ENCODE measurements around the gene CAPN5.

Gene CAPN5

DNA sequence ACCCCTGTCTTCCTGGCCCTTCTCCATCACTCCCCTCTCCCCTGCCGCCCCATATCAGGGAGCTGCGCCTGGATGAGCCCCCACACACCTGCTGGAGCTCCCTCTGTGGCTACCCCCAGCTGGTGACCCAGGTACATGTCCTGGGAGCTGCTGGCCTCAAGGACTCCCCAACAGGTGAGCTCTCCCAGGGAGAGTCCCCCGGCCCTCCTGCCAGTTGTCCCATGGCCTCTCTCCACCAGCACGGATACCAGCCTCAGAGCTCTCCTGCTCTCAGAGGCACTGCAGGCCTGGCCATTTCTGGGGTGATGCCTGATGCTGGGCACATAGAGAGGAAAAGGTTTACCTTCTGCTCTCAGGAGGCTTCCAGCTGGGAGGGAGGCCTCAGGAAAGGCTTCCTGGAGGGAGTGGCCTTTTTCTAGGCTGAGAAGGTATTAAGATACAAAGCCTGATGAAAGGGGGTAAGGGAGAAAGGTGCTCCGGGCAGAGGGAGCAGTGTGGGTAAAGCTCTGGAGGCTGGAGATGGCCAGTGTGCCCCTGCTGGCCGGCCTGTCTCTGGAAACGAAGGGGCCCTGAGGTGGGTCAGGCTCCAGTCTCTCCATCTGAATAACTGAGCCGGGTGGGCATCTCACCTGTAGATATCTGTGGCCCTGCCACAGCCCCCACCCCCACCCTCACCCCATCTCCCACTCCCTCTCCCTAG is 55.3 kb downstream of the CAPN5 start:
- DNase-seq = no peak

DNA sequence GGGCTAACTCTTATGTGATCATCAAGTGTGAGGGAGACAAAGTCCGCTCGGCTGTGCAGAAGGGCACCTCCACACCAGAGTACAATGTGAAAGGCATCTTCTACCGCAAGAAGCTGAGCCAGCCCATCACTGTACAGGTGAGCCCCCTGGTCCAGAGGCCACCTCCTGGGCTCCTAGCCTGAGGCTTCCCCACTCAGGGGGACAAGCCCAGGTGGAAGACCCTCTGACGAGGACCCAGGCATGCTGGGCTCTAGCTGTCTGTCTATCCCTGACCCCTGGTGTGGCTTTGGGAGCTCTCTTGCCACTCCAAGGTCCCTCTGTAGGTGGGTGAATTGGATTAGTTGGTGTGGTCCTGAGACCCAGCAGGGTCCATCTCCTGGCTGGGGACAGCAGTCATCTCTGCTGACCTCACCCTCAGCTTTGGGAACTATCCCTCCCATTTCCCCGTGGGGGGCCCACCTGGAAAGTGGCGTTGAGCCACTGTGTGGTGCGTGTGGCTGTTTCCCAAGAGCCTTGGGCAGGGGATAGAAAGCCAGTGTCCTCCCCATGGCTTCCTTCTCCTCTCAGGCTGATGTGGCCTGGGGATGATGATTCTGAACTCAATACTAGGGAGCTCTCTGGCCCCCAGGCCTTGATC is 55.9 kb downstream of the CAPN5 start:
- DNase-seq = no peak

DNA sequence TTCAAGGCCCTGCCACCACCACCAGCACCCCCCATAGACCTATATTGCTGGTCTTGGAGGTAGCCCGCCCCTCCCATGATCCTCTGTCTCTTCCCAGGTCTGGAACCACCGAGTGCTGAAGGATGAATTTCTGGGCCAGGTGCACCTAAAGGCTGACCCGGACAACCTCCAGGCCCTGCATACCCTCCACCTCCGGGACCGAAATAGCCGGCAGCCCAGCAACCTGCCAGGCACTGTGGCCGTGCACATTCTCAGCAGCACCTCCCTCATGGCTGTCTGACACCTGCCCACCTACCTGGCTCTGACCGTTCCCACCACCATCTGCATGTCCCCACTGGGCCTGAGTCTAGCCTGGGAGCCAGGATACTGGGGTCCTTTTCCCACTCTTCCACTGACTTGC is 56.8 kb downstream of the CAPN5 start:
- no peak for DNase-seq

DNA sequence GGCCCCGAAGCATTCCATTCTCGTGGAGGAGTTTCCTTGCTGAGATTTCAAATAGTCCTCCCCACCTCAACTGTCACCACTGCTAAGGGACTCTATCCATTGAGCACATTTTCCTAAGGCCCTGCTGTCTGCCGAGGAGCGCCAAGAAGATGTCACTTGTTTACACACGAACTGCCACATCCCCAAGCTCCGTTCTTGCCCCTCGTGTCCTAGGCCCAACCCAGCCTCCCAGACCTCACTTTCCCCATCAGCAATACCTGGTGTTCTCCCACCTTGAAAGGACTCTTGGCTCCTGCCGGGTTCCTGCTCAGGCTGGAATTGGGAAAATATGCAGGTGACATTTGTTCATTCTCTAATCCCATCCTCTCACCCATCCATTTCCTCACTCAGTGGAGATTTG is 57.3 kb downstream of the CAPN5 start:
- DNase-seq = no peak

DNA sequence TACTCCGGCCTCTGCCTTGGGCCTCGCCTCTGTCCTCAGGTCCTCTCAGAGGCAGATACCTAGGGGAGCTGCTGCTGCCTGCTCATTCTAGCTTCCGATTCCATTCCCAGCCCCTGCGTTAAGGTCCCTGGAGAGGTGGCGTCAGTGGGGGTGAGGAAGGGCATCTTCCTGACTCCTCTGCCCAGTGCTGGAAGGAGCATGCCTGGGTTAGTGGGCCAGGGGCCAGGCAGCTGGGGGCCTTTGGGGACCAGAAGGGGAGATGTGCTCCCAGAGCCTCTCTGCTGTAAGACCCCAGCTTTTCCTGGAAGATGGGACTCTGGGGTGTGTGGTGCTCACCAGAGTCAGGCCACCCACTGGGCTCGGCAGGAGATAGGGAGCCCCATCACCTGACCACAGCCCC is 57.7 kb downstream of the CAPN5 start:
- no peak for DNase-seq

DNA sequence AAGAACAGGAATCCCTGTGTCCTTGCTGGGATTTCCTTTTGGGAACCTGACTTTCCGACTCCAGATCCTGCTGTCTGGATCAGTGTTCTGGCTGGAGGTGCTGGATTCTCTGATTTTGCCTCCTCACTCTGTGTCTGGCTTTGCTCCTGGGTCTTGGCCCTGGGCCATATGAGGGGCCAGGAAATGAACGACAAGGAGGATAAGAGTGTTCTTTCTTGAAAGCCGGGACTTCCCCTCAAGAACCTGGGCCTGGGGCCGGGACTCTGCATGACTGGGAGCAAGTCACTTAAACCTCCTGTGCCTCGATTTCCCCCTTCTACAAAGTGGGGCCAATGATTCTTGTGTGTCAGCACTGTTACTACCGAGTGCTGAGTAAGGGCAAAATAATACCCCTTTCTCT is 58.4 kb downstream of the CAPN5 start:
- no peak for DNase-seq

DNA sequence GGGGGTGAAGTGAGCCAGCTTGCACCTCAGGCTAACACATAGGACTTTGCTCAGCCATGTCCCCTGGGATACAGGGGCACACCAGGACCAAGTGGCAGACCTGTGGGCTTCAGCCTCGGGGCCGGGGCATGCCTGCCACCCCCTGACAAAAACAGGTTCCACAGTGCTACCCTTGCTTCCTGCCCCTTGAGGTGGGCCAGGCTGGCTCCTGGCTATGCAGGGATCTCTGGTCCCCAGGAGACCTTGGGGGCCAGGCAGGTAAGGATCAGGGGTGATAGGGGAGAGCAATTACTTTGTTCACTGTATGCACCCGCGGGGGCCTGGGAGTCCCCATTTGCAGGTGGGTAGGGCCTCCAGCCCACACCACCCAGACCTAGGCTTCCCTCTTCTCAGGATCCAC is 58.9 kb downstream of the CAPN5 start:
- DNase-seq = no peak

DNA sequence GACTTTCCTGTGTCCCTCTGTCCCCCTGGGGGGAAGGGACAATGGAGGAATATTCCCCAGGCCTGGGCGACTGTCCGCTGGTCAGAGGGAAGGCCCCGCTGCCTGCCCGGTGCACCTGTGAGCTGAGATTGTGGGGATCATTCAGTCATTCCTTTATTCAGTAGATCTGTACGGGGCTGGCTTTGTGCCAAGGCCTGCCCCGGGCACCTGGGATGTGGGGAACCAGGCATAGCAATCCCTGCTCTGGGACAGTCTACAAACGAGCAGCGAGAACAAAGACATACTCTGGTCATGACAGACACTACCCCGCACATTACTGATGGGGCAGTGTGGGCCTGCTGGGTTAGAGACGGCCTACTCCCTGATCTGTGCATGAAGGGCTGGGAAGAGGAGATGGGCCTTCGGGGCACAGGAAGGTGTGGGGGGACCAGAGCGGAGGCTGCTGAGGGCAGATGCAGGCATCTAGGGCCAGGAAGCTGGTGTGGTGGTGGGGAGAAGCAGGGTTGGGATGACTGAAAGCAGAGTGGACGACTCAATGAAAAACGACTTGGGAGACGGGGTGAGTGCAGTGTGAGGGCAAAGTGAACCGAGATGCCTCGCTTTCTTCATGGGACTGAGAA is 59.5 kb downstream of the CAPN5 start:
- DNase-seq = no peak

DNA sequence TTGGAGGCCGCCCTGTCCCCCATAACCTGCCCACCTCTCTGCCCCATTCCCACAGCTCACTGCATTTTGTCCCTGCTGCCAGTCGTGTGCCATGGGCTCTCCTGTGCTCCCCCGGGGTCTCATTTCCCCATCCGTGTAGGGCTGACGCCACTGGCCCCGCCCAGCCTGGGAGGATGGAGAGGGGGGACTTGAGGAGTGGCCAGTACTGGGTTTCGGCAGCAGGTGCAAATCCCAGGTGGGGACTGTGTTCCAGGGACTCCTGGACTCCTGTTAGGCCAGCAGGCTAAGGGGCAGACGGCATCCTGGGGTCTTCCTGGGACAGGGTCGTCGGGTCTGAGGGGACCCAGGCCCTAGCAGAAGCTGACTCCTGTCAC is 60.1 kb downstream of the CAPN5 start:
- no peak for DNase-seq

DNA sequence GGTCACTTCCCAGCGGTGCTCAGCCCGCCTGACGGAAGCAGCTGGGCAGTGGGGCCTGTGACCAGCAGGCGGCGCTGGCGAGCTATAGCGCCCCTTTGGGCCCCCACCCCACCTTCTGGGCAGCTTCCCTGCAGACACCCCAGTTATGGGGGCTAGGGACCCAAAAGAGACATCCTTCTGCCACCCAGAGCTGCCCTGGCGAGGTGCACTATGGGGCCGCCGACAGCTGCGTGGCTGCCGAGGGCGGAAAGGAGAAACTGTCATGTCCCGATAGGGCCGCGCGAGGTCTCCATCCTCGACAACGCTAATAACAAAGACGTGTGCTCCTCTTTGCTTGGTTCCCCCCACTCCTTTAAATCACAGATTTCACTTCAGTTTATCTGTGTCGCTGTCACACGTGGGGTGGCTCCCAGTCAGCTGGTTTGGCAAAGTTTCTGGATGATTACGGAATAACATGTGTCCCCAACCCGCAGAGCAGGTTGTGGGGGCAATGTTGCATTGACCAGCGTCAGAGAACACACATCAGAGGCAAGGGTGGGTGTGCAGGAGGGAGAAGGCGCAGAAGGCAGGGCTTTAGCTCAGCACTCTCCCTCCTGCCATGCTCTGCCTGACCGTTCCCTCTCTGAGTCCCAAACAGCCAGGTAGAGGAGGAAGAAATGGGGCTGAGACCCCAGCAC is 60.6 kb downstream of the CAPN5 start:
- DNase-seq = peak; percentile 3

DNA sequence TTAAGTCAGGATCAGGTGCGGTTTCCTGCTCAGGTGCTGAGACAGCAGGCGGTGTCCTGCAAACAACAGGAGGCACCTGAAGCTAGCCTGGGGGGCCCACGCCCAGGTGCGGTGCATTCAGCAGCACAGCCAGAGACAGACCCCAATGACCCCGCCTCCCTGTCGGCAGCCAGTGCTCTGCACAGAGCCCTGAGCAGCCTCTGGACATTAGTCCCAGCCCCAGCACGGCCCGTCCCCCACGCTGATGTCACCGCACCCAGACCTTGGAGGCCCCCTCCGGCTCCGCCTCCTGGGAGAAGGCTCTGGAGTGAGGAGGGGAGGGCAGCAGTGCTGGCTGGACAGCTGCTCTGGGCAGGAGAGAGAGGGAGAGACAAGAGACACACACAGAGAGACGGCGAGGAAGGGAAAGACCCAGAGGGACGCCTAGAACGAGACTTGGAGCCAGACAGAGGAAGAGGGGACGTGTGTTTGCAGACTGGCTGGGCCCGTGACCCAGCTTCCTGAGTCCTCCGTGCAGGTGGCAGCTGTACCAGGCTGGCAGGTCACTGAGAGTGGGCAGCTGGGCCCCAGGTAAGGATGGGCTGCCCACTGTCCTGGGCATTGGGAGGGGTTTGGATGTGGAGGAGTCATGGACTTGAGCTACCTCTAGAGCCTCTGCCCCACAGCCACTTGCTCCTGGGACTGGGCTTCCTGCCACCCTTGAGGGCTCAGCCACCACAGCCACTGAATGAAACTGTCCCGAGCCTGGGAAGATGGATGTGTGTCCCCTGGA is 61.3 kb downstream of the CAPN5 start, which contains the start of gene MYO7A:
TSS of gene MYO7A (plus strand) at position 327 of the 772 bp plus-strand sequence. CDS start 2,389 bp downstream, outside the sequence.
- DNase-seq = no peak

DNA sequence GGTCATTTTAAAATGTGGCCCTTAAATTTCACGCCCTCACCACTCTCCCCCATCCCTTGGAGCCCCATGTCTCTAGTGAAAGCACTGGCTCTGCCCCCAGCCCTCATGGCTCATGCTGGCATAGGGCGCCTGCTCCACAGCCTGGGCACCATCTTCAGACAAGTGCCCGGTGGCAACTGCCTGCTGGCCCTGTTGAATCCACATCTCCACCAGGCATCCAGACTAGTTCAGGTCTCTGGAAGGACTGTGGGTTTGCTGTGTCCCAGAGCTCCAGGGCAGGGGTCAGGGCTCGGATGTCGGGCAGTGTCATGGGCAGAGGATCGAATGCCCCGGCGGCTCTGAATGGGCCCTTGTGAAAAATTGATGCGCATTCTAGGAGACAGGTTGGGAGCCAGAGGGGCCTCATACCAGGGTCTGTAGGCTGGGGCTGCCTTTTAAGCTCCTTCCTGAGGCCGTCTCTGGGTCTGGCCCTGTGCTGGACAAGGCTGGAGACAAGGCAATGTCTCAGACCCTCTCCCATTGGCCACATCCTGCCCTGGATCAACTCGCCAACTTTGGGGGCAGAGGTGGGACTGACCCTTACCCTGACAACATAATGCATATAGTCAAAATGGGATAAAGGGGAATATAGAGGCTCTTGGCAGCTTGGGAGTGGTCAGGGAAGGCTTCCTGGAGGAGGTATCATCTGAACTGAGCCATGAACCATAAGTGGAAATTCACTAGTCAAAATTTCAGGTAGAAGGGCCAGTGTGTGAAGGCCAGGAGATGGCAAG is 62.5 kb downstream of the CAPN5 start:
- no peak for DNase-seq

DNA sequence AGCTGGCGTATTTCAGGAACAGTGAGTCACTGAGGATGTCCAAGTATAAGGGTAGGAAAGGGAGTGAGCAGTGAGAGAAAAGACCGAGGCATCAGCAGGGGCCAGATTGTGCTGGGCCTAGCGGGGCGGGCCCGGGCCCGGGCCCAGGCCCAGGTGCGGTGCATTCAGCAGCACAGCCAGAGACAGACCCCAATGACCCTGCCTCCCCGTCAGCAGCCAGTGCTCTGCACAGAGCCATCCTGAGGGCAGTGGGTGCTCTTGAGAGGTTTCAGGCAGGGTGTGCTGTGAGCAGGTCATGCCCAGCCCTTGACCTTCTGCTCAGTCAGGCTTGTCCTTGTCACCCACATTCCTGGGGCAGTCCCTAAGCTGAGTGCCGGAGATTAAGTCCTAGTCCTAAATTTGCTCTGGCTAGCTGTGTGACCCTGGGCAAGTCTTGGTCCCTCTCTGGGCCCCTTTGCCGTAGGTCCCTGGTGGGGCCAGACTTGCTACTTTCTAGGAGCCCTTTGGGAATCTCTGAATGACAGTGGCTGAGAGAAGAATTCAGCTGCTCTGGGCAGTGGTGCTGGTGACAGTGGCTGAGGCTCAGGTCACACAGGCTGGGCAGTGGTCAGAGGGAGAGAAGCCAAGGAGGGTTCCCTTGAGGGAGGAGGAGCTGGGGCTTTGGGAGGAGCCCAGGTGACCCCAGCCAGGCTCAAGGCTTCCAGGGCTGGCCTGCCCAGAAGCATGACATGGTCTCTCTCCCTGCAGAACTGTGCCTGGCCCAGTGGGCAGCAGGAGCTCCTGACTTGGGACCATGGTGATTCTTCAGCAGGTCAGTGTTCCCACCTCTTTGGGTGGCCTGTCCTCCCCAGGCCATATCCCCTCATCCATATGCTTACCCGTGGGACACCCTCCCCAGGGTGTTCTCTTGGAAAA is 63.3 kb downstream of the CAPN5 start:
- no peak for DNase-seq

DNA sequence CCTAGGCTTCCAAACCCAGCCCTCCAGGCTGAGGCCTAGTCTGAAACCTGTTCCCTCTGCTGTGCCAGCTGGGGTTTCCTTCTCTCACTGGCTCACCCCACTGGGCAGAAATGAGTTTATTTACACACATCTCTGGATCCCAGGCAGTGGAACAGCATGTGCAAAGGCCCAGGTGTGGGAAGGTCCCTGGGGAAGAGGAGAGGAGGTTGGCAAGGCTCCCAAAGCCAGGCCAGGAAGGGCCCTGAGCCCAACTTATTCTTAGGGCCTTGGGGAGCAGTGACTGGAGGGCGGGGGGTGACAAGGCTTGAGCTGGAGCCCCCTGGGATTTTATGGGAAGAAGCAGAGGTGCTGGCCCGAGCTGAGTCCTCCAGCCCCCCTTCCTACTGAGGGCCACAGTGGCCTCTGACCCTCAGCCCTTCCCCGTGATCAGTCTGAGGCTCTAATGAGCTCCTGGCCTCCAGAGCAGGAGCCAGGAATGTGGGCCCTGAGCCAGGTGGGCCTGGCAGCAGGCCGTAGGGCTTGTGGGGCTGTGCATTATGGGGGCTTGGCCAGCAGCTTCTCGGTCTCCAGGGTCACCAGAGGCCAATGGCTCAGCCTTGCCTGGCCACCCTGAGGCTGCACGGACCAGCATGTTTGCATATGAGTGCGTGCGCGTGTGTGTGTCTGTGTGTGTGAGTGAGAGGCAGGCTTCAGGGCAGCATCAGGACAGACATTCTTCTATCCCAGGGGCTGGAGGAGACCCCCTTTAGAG is 64.2 kb downstream of the CAPN5 start:
- DNase-seq = no peak

DNA sequence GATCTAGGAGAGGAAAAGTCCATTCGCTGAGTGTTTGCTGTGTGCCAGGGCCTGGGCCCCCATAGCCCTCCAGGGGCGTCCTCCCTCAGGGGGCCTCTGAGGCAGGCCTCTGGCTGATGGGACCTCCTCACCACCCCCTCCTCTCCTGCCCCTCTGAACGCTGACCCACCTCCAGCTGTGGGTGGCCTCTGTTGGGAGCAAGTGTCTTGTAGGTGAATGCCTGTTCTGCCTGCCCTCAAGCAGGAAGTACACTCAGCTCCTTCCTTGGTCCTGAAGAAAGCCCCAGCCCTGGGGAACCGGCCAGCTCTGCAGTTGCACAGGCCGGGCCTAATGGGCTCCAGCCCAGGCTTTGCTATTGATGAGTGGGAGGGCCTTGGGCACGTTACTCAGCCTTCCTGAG is 64.8 kb downstream of the CAPN5 start:
- DNase-seq = no peak

DNA sequence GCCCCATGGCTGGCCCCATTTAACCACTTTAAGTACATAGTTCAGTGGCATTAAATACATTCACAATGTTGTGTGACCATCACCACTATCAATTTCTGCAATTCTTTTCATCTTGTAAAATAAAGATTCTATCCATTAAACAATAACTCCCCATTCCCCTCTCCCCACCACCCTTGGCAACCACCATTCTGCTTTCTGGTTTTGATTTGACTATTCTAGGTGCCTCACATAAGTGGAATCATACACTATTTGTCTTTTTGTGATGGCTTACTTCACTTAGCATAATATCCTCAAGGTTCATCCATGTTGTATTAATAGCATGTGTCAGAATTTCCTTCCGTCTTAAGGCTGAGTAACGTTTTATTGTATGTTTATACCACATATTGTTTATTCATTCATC is 68.3 kb downstream of the CAPN5 start:
- no peak for DNase-seq

DNA sequence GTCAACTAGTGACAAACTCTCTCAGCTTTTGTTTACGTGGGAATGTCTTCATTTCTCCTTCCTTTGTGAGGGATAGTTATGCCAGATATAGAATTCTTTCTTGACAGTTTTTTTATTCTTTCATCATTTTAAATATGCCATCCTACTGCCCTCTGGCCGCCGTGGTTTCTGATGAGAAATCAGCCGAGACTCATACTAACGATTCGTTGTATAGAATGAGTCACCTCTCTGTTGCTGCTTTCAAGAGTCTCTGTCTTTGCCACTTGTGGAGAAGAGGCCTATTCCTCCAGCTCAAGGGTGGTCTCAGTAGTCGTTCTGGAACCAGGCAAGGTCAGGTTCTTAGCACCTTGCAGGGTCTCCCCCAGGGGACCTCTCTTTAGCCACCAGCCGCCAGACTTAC is 69.3 kb downstream of the CAPN5 start:
- no peak for DNase-seq

DNA sequence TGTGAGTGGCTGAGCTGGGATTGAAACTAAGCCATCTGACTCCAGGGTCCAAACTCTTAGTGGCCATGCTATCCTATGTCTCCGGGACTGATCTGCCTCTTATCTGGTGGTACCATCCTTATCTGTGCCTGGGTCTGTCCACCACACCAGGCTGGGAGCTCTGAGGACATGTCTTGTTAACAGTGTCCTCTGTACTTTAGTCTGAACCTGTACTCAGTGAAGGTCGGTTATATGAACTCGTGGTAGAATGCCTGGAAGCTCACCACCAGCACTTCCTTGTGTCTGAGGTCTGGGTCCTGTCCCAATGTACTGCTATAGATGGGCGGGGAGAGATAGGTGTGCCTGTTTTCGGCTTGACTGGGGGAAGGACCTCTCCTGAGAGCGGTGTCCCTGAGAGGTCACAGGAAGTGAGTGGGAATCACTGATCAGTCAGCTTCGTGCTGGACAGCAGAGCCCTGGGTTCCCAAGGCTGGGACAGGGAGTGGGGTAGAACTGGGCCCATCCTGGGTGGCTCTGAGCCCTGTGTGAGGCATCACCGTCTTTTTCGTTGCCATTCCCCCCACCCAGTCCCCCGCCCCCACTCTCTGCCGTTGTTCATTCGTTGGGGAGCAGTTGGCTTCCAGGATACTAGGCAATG is 70.1 kb downstream of the CAPN5 start:
- no peak for DNase-seq

DNA sequence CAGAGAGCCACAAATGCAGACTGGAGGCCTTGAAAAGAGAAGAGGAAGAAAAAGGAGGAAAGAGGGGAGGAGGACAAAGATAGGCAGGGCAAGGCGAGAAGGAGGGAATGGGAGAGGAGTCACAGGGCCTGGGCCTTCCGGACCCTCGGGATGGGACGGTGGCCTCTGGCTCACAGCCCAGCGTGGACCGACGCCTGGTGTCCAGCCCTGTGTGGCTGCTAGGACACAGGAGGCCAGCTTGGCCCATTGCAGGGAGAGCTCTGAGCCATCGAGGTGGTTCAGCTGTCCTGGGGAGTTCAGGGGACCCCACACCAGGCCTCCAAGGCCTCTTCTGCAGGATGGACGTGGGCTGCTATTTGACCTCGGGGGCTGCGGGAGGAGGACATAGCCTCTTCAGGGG is 70.7 kb downstream of the CAPN5 start:
- DNase-seq = no peak

DNA sequence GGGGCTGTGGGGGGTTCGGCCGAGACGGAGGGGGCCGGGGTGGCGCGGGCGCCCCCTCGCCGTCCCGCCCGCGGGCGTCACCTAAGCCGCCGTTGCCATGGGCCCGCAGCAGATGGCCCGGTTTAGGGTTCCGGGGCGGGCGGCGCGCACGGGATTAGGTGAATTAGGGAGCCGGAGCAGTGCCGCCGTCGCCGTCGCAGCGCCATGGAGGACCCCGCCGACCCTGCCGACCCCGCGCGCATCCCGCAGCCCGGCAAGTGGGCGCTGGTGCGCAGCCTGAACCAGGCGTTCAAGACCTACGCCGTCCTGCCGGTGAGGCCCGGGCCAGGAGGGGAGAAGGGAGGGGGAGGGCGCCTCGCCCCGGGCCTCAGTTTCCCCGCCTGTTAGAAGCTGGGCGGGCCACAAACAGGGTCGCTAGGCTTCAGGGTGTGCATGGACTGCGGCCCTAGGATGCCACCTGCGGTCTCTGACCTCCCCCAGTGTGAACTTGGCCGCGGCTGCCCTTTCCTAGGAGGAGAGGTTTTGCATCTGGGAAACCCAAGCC is 71.4 kb downstream of the CAPN5 start:
- no peak for DNase-seq
